Measurements from ENCODE around the gene WRNIP1.

DNA sequence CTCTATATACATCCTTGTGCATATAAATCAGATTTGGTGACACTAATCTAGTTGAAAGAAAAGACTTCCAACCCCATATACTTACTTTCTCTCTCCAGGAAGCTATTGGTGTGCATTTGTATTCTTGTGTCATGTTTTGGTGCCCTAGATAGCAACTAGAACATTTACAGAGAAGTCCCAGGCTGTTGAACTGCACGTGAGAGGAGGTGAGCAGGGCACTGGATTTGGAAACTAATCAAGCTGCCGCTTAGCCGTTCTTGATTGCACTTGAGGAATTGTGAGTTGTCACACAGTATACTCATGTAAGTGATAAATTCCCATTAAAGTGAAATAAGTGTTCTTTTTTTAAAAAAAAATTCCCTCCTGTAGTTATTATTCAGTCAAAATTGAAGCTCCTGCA lies 7.6 kb downstream of the WRNIP1 start:
- TF ChIP-seq YY1 (IDR thresholded peaks at IDR 0.05; ENCODE audit: extremely low read depth, insufficient replicate concordance, low read depth, low read length) (no peak), EZH2 (IDR thresholded peaks at IDR 0.05) (no peak), POLR2AphosphoS5 (IDR thresholded peaks at IDR 0.05; ENCODE audit: low read depth, low read length) (no peak), ZFX (IDR thresholded peaks at IDR 0.05) (no peak), POLR2A (IDR thresholded peaks at IDR 0.05; ENCODE audit: borderline replicate concordance, extremely low read depth, insufficient read depth, insufficient read length) (no peak)
- TF ChIP-seq, protein P1, sequence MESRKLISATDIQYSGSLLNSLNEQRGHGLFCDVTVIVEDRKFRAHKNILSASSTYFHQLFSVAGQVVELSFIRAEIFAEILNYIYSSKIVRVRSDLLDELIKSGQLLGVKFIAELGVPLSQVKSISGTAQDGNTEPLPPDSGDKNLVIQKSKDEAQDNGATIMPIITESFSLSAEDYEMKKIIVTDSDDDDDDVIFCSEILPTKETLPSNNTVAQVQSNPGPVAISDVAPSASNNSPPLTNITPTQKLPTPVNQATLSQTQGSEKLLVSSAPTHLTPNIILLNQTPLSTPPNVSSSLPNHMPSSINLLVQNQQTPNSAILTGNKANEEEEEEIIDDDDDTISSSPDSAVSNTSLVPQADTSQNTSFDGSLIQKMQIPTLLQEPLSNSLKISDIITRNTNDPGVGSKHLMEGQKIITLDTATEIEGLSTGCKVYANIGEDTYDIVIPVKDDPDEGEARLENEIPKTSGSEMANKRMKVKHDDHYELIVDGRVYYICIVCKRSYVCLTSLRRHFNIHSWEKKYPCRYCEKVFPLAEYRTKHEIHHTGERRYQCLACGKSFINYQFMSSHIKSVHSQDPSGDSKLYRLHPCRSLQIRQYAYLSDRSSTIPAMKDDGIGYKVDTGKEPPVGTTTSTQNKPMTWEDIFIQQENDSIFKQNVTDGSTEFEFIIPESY (IDR thresholded peaks at IDR 0.05; ENCODE audit: extremely low read depth, insufficient replicate concordance, low read length) = no peak
- TF ChIP-seq, protein P2, sequence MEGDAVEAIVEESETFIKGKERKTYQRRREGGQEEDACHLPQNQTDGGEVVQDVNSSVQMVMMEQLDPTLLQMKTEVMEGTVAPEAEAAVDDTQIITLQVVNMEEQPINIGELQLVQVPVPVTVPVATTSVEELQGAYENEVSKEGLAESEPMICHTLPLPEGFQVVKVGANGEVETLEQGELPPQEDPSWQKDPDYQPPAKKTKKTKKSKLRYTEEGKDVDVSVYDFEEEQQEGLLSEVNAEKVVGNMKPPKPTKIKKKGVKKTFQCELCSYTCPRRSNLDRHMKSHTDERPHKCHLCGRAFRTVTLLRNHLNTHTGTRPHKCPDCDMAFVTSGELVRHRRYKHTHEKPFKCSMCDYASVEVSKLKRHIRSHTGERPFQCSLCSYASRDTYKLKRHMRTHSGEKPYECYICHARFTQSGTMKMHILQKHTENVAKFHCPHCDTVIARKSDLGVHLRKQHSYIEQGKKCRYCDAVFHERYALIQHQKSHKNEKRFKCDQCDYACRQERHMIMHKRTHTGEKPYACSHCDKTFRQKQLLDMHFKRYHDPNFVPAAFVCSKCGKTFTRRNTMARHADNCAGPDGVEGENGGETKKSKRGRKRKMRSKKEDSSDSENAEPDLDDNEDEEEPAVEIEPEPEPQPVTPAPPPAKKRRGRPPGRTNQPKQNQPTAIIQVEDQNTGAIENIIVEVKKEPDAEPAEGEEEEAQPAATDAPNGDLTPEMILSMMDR (IDR thresholded peaks at IDR 0.05 in 2 of 3, conservative IDR thresholded peaks at IDR 0.05 in 1 of 3; ENCODE audit: borderline replicate concordance in 1 of 3, insufficient read depth in 1 of 3, low read depth in 2 of 3, low read length in 2 of 3) = no peak

All from HCT116 (cell line).